Neural crest cell (in vitro differentiated cells): ENCODE data around the gene C2CD4B. TPM values are rescaled to one million over a fixed set of nuclear protein-coding genes. Genes with fewer than 3 reads are reported as not detected.
A peak's percentile ranks its signal among the peaks of the same experiment; 100 is the strongest.

Source experiments
- DNase-seq: peaks from one replicate; pipeline ENCODE4 v3.0.0; 2021; ENCODE audit warnings: low read depth, mixed read lengths, low spot score
- H3K27ac Mint-ChIP-seq: one replicate; pipeline ENCODE4 v1.8.0; 2021; ENCODE audit warnings: mild to moderate bottlenecking, mixed read lengths; ENCODE audit not compliant: unreplicated experiment
- H3K27me3 Mint-ChIP-seq: 2 replicates; pipeline ENCODE4 v1.8.0; 2021; ENCODE audit warnings: low read depth, mild to moderate bottlenecking, mixed read lengths
- H3K36me3 Mint-ChIP-seq: 2 replicates; pipeline ENCODE4 v1.8.0; 2021; ENCODE audit warnings: low read depth, mild to moderate bottlenecking, mixed read lengths
- H3K4me1 Mint-ChIP-seq: 2 replicates; pipeline ENCODE4 v1.8.0; 2021; ENCODE audit warnings: mixed read lengths
- H3K4me3 Mint-ChIP-seq: one replicate; pipeline ENCODE4 v1.8.0; 2021; ENCODE audit warnings: mild to moderate bottlenecking, mixed read lengths
- H3K9me3 Mint-ChIP-seq: 2 replicates; pipeline ENCODE4 v1.8.0; 2021; ENCODE audit warnings: mixed read lengths
- long read RNA-seq: library from polyadenylated mRNA; unstranded; transcript quantifications from one replicate; pipeline ENCODE4 v2.0.0, GENCODE V29; 2020
- total RNA-seq: library from RNA; stranded (reverse); gene quantifications from 2 replicates; pipeline ENCODE4 v1.2.1, GENCODE V29; 2021
- TF ChIP-seq, protein P1 (sequence below): fragments of 200-600 bp; sonication (generic); conservative IDR thresholded peaks from 2 replicates; pipeline ENCODE4 v1.5.0; 2021; ENCODE audit warnings: antibody characterized with exemption, mild to moderate bottlenecking

Gene C2CD4B
- not detected in 2 replicates for total RNA-seq
- long read RNA-seq: 0 reads

GRCh38 chr15:62165104-62165792 lies at the start of gene C2CD4B:
Gene C2CD4B, minus strand, starts transcription at chr15:62165285. Its CDS starts 301 bp downstream, at chr15:62164984.
- peak within 1 kb of the TSS; percentile 85 for H3K4me3 Mint-ChIP-seq
- no peak within 1 kb of the TSS for H3K27ac Mint-ChIP-seq
- peaks cover 85% of the 10 kb centered on the region for H3K27me3 Mint-ChIP-seq
- DNase-seq: peak; percentile 30
- TF ChIP-seq, protein P1, sequence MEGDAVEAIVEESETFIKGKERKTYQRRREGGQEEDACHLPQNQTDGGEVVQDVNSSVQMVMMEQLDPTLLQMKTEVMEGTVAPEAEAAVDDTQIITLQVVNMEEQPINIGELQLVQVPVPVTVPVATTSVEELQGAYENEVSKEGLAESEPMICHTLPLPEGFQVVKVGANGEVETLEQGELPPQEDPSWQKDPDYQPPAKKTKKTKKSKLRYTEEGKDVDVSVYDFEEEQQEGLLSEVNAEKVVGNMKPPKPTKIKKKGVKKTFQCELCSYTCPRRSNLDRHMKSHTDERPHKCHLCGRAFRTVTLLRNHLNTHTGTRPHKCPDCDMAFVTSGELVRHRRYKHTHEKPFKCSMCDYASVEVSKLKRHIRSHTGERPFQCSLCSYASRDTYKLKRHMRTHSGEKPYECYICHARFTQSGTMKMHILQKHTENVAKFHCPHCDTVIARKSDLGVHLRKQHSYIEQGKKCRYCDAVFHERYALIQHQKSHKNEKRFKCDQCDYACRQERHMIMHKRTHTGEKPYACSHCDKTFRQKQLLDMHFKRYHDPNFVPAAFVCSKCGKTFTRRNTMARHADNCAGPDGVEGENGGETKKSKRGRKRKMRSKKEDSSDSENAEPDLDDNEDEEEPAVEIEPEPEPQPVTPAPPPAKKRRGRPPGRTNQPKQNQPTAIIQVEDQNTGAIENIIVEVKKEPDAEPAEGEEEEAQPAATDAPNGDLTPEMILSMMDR: peak; percentile 12
- H3K4me1 Mint-ChIP-seq: peaks cover 4% of the 10 kb centered on the region
- no peaks in the 10 kb centered on the region for H3K9me3 Mint-ChIP-seq
- no peaks in the 10 kb centered on the region for H3K36me3 Mint-ChIP-seq

DNA sequence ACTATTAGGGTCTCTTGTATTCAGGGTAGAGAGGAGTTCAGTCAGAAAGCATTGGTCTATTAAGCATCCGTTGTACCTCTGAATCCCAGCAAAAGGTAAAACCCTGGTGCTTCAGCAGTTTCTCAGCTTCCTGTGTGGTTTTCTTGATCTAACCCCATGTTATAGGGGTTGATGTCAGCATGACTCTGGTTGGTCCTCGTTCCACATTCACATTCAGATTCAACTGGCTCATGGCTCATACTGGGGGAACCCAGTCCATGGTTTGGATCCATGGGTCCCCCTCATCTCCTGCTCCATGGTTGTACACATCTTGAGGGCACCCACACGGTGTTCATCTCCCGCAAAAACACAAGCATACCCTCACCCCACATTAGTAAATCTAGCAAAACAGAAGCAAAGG lies 47.7 kb upstream of the C2CD4B start:
- TF ChIP-seq, protein P1: no peak
- no peaks in the 10 kb centered on the region for H3K36me3 Mint-ChIP-seq
- no peak overlapping the region for H3K27ac Mint-ChIP-seq
- H3K4me3 Mint-ChIP-seq: no peak overlapping the region
- peaks cover 2% of the 10 kb centered on the region for H3K27me3 Mint-ChIP-seq
- no peaks in the 10 kb centered on the region for H3K4me1 Mint-ChIP-seq
- no peak for DNase-seq
- H3K9me3 Mint-ChIP-seq: peaks cover 13% of the 10 kb centered on the region

- TF ChIP-seq, protein P1: no peak
- Mint-ChIP-seq H3K27ac (no peak overlapping the region), H3K4me3 (no peak overlapping the region), H3K9me3 (peaks cover 15% of the 10 kb centered on the region), H3K27me3 (peaks cover 2% of the 10 kb centered on the region), H3K4me1 (no peaks in the 10 kb centered on the region), H3K36me3 (no peaks in the 10 kb centered on the region)
- DNase-seq: no peak
Observed at GRCh38 chr15:62211348-62211747, 46.3 kb upstream of the C2CD4B start.

- Mint-ChIP-seq H3K36me3 (no peaks in the 10 kb centered on the region), H3K27me3 (peaks cover 12% of the 10 kb centered on the region), H3K9me3 (peaks cover 20% of the 10 kb centered on the region), H3K27ac (no peak overlapping the region), H3K4me3 (no peak overlapping the region), H3K4me1 (no peaks in the 10 kb centered on the region)
- DNase-seq: no peak
- TF ChIP-seq, protein P1: no peak
Observed at GRCh38 chr15:62209821-62210220, 44.7 kb upstream of the C2CD4B start.

GRCh38 chr15:62209322-62209721 lies 44.2 kb upstream of the C2CD4B start:
- DNase-seq: no peak
- TF ChIP-seq, protein P1: no peak
- no peak overlapping the region for H3K4me3 Mint-ChIP-seq

More at GRCh38 chr15:62209322-62209721, 44.2 kb upstream of the C2CD4B start:
- H3K36me3 Mint-ChIP-seq: no peaks in the 10 kb centered on the region
- peaks cover 12% of the 10 kb centered on the region for H3K27me3 Mint-ChIP-seq
- H3K9me3 Mint-ChIP-seq: peaks cover 20% of the 10 kb centered on the region
- no peak overlapping the region for H3K27ac Mint-ChIP-seq
- no peaks in the 10 kb centered on the region for H3K4me1 Mint-ChIP-seq
